ENCODE results near the gene GRB10.

GRB10 gene

GRCh38 chr7:50782375-50783208 lies at the start of gene GRB10:
TSS of gene GRB10 (minus strand) at chr7:50782896. CDS start at chr7:50732322, 50,574 bp downstream.
- in situ Hi-C loops (cut with MboI; ENCODE audit: low sequenced_read_pairs) = no loop called here

GRCh38 chr7:50828801-50829200 lies 46.1 kb upstream of the GRB10 start:
- in situ Hi-C loops (cut with MboI; ENCODE audit: low sequenced_read_pairs) = no loop called here

- in situ Hi-C loops (cut with MboI; ENCODE audit: low sequenced_read_pairs) = no loop called here
Measured at GRCh38 chr7:50828116-50828515, 45.4 kb upstream of the GRB10 start.

- in situ Hi-C loops (cut with MboI; ENCODE audit: low sequenced_read_pairs) = no loop called here
Measured at GRCh38 chr7:50827281-50827680, 44.6 kb upstream of the GRB10 start.

- in situ Hi-C loops (cut with MboI; ENCODE audit: low sequenced_read_pairs) = no loop called here
Measured at GRCh38 chr7:50826371-50827172, 43.9 kb upstream of the GRB10 start.

GRCh38 chr7:50825465-50825864 lies 42.8 kb upstream of the GRB10 start:
- in situ Hi-C loops (cut with MboI; ENCODE audit: low sequenced_read_pairs) = no loop called here

GRCh38 chr7:50824882-50825281 lies 42.2 kb upstream of the GRB10 start:
- in situ Hi-C loops (cut with MboI; ENCODE audit: low sequenced_read_pairs) = no loop called here

- in situ Hi-C loops (cut with MboI; ENCODE audit: low sequenced_read_pairs) = no loop called here
Measured at GRCh38 chr7:50822706-50823105, 40.0 kb upstream of the GRB10 start.

- in situ Hi-C loops (cut with MboI; ENCODE audit: low sequenced_read_pairs) = no loop called here
Measured at GRCh38 chr7:50822110-50822509, 39.4 kb upstream of the GRB10 start.

- in situ Hi-C loops (cut with MboI; ENCODE audit: low sequenced_read_pairs) = no loop called here
Measured at GRCh38 chr7:50821457-50822008, 38.8 kb upstream of the GRB10 start.

- in situ Hi-C loops (cut with MboI; ENCODE audit: low sequenced_read_pairs) = no loop called here
Measured at GRCh38 chr7:50818324-50818723, 35.6 kb upstream of the GRB10 start.

- in situ Hi-C loops (cut with MboI; ENCODE audit: low sequenced_read_pairs) = no loop called here
Measured at GRCh38 chr7:50817561-50817960, 34.9 kb upstream of the GRB10 start.

GRCh38 chr7:50815138-50815537 lies 32.4 kb upstream of the GRB10 start:
- in situ Hi-C loops (cut with MboI; ENCODE audit: low sequenced_read_pairs) = no loop called here

GRCh38 chr7:50814166-50814565 lies 31.5 kb upstream of the GRB10 start:
- in situ Hi-C loops (cut with MboI; ENCODE audit: low sequenced_read_pairs) = no loop called here

- in situ Hi-C loops (cut with MboI; ENCODE audit: low sequenced_read_pairs) = no loop called here
Measured at GRCh38 chr7:50812841-50813475, 30.3 kb upstream of the GRB10 start.

GRCh38 chr7:50812094-50812493 lies 29.4 kb upstream of the GRB10 start:
- in situ Hi-C loops (cut with MboI; ENCODE audit: low sequenced_read_pairs) = no loop called here

GRCh38 chr7:50808282-50808888 lies 25.7 kb upstream of the GRB10 start:
- in situ Hi-C loops (cut with MboI; ENCODE audit: low sequenced_read_pairs) = no loop called here

GRCh38 chr7:50807026-50807730 lies 24.5 kb upstream of the GRB10 start:
- in situ Hi-C loops (cut with MboI; ENCODE audit: low sequenced_read_pairs) = no loop called here

GRCh38 chr7:50806143-50806542 lies 23.4 kb upstream of the GRB10 start:
- in situ Hi-C loops (cut with MboI; ENCODE audit: low sequenced_read_pairs) = no loop called here

- in situ Hi-C loops (cut with MboI; ENCODE audit: low sequenced_read_pairs) = no loop called here
Measured at GRCh38 chr7:50805447-50806125, 22.9 kb upstream of the GRB10 start.
